Thyroid gland (tissue), 4 donors: ENCODE data around the gene AAK1. TPM values are rescaled to one million over a fixed set of nuclear protein-coding genes. Genes with fewer than 3 reads are reported as not detected.

Source experiments
- DNase-seq, 2 donors: peaks; one replicate each; pipeline ENCODE4 v3.0.0-alpha.2; 2019
- H3K27ac ChIP-seq, 3 donors: fragments of 200-600 bp; sonication (generic); 1 replicate in 2 of 3; 2 replicates in 1 of 3; pipeline ENCODE4 v1.5.1; 2016 to 2019; ENCODE audit warnings: mild to moderate bottlenecking in 1 of 3, moderate library complexity in 1 of 3
- H3K27me3 ChIP-seq: fragments of 200-600 bp; sonication (generic); one replicate; pipeline ENCODE4 v1.5.1; 2019
- H3K36me3 ChIP-seq, 2 donors: fragments of 200-600 bp; sonication (generic); one replicate each; pipeline ENCODE4 v1.5.1; 2016 to 2019
- H3K4me1 ChIP-seq, 2 donors: fragments of 200-600 bp; sonication (generic); one replicate each; pipeline ENCODE4 v1.5.1; 2017 to 2019
- H3K4me3 ChIP-seq, 3 donors: fragments of 200-600 bp; sonication (generic); replicated peaks in 1 of 3; 1 replicate in 2 of 3; 2 replicates in 1 of 3; pipeline ENCODE4 v1.5.1; 2016; ENCODE audit warnings: mild to moderate bottlenecking in 1 of 3
- H3K9me3 ChIP-seq: fragments of 200-600 bp; sonication (generic); one replicate; pipeline ENCODE4 v1.5.1; 2017
- CTCF ChIP-seq, 6 experiments: fragments of 200-600 bp in 3 of 6; fragments of 450-650 bp in 3 of 6; sonication (generic) in 3 of 6; IDR thresholded peaks; one replicate each; pipeline ENCODE4 v1.5.1; 2016 to 2019; ENCODE audit warnings: antibody characterized with exemption in 6 of 6, mild to moderate bottlenecking in 2 of 6, inconsistent platforms in 1 of 6, moderate library complexity in 1 of 6
- POLR2A ChIP-seq, 2 donors: fragments of 450-650 bp; IDR thresholded peaks; one replicate each; pipeline ENCODE4 v1.6.1; 2017; ENCODE audit warnings: antibody characterized with exemption in 2 of 2, mild to moderate bottlenecking in 2 of 2, moderate library complexity in 1 of 2
- WGBS, 2 donors: methylation state at CpG; one replicate each; pipeline ENCODE4 v1.1.5; 2017; 5-methylcytosine and 5-hydroxymethylcytosine counted together
- intact Hi-C: fragments of 100-400 bp; cut with DNase I; formaldehyde crosslinking; loops from one replicate; pipeline ENCODE4 v1.15.1; 2023
- total RNA-seq, 4 donors: library from RNA; depleted of rRNA; stranded (reverse); fragments of >200 nt; gene quantifications; one replicate each; pipeline ENCODE4 v1.2.3, GENCODE V29; 2016

AAK1 gene
- 100 to 1,000 TPM in 3 of 4 donors, 10 to 100 TPM in 1; 82.0 to 174 (median 144) TPM for total RNA-seq

- Histone ChIP-seq H3K4me3 (peak within 1 kb of the TSS; percentile 57 to 96 (median 93)), H3K9me3 (no peaks in the 10 kb centered on the region), H3K36me3 (no peaks in the 10 kb centered on the region), H3K27me3 (no peaks in the 10 kb centered on the region), H3K27ac (peak within 1 kb of the TSS; percentile 96 to 99 (median 98)), H3K4me1 (peaks cover 19 to 39% of the 10 kb centered on the region in 2 donors)
- WGBS, 2 donors = 0 to 1% methylated on average over 27 to 32 of the region's 81 CpGs
- TF ChIP-seq CTCF (IDR thresholded peaks at IDR 0.05) (peak in 1 of 6 experiments; percentile 4), POLR2A (IDR thresholded peaks at IDR 0.05) (peak; percentile 22 to 96)
- intact Hi-C loops = loop anchor here (10.0 kb wide), 2 partner anchors 71 to 79 kb away; no protein-coding TSS in a partner anchor
- DNase-seq = peak; percentile 92 to 93
Observed at GRCh38 chr2:69643602-69644505, at the start of gene AAK1. Gene AAK1 (minus strand): TSS chr2:69643739. CDS start chr2:69643040, 699 bp downstream.

GRCh38 chr2:69692424-69692823, 48.9 kb upstream of the AAK1 start:
- Histone ChIP-seq H3K4me1 (peaks cover 20 to 29% of the 10 kb centered on the region in 2 donors), H3K27me3 (no peaks in the 10 kb centered on the region), H3K27ac (peak overlapping the region in 2 of 3 donors; percentile 47 to 52), H3K36me3 (no peaks in the 10 kb centered on the region), H3K9me3 (no peaks in the 10 kb centered on the region), H3K4me3 (no peak overlapping the region)
- intact Hi-C loops = no loop called here
- no peak for DNase-seq
- WGBS, 2 donors = 87 to 92% methylated on average over 2 of the region's 2 CpGs
- TF ChIP-seq CTCF (IDR thresholded peaks at IDR 0.05) = no peak
- no peak for TF ChIP-seq POLR2A (IDR thresholded peaks at IDR 0.05)

- H3K27me3 ChIP-seq = no peaks in the 10 kb centered on the region
- WGBS, 2 donors = 97% methylated on average over 2 of the region's 2 CpGs
- DNase-seq = no peak
- no peak overlapping the region for H3K27ac ChIP-seq
- H3K36me3 ChIP-seq = no peaks in the 10 kb centered on the region
- TF ChIP-seq POLR2A (IDR thresholded peaks at IDR 0.05) (no peak), CTCF (IDR thresholded peaks at IDR 0.05) (no peak)
- intact Hi-C loops = no loop called here
- H3K9me3 ChIP-seq = no peaks in the 10 kb centered on the region
- no peak overlapping the region for H3K4me3 ChIP-seq
- H3K4me1 ChIP-seq = peaks cover 18 to 34% of the 10 kb centered on the region in 2 donors
Observed at GRCh38 chr2:69689969-69690368, 46.4 kb upstream of the AAK1 start.

GRCh38 chr2:69689466-69689865, 45.9 kb upstream of the AAK1 start:
- Histone ChIP-seq H3K9me3 (no peaks in the 10 kb centered on the region), H3K4me1 (peaks cover 14 to 29% of the 10 kb centered on the region in 2 donors), H3K4me3 (no peak overlapping the region), H3K27me3 (no peaks in the 10 kb centered on the region), H3K36me3 (no peaks in the 10 kb centered on the region), H3K27ac (no peak overlapping the region)
- intact Hi-C loops = no loop called here
- DNase-seq = no peak
- WGBS, 2 donors = 87 to 89% methylated on average over 3 of the region's 3 CpGs
- no peak for TF ChIP-seq POLR2A (IDR thresholded peaks at IDR 0.05)
- TF ChIP-seq CTCF (IDR thresholded peaks at IDR 0.05) = no peak
